Common myeloid progenitor, CD34-positive (primary cell): ENCODE measurements around the gene TSPAN32.

ENCODE experiments used
- CTCF ChIA-PET: fragments of 350-600 bp; sonication (Branson Sonifier 250); formaldehyde crosslinking; loops from one replicate; lab custom pipeline; 2021; ENCODE audit warnings: antibody characterized with exemption; lab: Charles Lee
- POLR2A ChIA-PET: fragments of 350-600 bp; sonication (Branson Sonifier 250); formaldehyde crosslinking; loops from one replicate; lab custom pipeline; 2021; ENCODE audit warnings: antibody characterized with exemption; lab: Charles Lee
- DNase-seq, 3 donors: peaks; one replicate each; pipeline versions ENCODE4 v3.0.0 to v3.0.0-alpha.2; 2013
- H3K27ac ChIP-seq, 2 experiments: 1 replicate in 1 of 2; 2 replicates in 1 of 2; pipeline ENCODE4 v1.7.0; 2013; ENCODE audit warnings: inconsistent platforms in 2 of 2, low read length in 2 of 2, mild to moderate bottlenecking in 2 of 2, low read depth in 1 of 2, moderate library complexity in 1 of 2; ENCODE audit not compliant: severe bottlenecking in 2 of 2, insufficient read depth in 1 of 2, poor library complexity in 1 of 2
- H3K27me3 ChIP-seq, 5 experiments: replicated peaks in 2 of 5; 1 replicate in 3 of 5; 2 replicates in 2 of 5; pipeline versions ENCODE4 v1.6.1 to v1.7.0; 2013; ENCODE audit warnings: low read length in 4 of 5, mild to moderate bottlenecking in 2 of 5, moderate library complexity in 2 of 5, inconsistent platforms in 1 of 5; ENCODE audit not compliant: insufficient read depth in 5 of 5, control insufficient read depth in 4 of 5
- H3K36me3 ChIP-seq, 4 experiments: 1 replicate in 2 of 4; 2 replicates in 2 of 4; pipeline versions ENCODE4 v1.6.1 to v1.7.0; 2013; ENCODE audit warnings: low read length in 3 of 4, control low read depth in 1 of 4, mild to moderate bottlenecking in 1 of 4; ENCODE audit not compliant: control insufficient read depth in 4 of 4, insufficient read depth in 4 of 4
- H3K4me1 ChIP-seq, 4 experiments: 1 replicate in 3 of 4; 2 replicates in 1 of 4; pipeline versions ENCODE4 v1.6.1 to v1.7.1; 2013; ENCODE audit warnings: low read length in 3 of 4, mild to moderate bottlenecking in 3 of 4, control low read depth in 1 of 4, inconsistent platforms in 1 of 4, moderate library complexity in 1 of 4; ENCODE audit not compliant: control insufficient read depth in 4 of 4, insufficient read depth in 4 of 4; ENCODE audit errors: control extremely low read depth in 1 of 4
- H3K4me3 ChIP-seq, 7 experiments: 1 replicate in 4 of 7; 2 replicates in 3 of 7; pipeline versions ENCODE4 v1.5.1 to v1.7.0; 2013; ENCODE audit warnings: mild to moderate bottlenecking in 7 of 7, low read length in 6 of 7, moderate library complexity in 6 of 7, inconsistent platforms in 2 of 7, low read depth in 2 of 7, control low read depth in 1 of 7; ENCODE audit not compliant: insufficient read depth in 4 of 7, control insufficient read depth in 1 of 7; ENCODE audit errors: extremely low read depth in 1 of 7
- H3K9me3 ChIP-seq, 5 experiments: 1 replicate in 4 of 5; 2 replicates in 1 of 5; pipeline versions ENCODE4 v1.6.1 to v1.7.1; 2013; ENCODE audit warnings: low read length in 4 of 5, mild to moderate bottlenecking in 2 of 5, inconsistent platforms in 1 of 5, low read depth in 1 of 5, moderate library complexity in 1 of 5; ENCODE audit not compliant: control insufficient read depth in 4 of 5, insufficient read depth in 2 of 5; ENCODE audit errors: control extremely low read depth in 1 of 5
- WGBS: methylation state at CpG from one replicate; pipeline ENCODE4 v1.1.5; 2013; ENCODE audit not compliant: insufficient coverage; 5-methylcytosine and 5-hydroxymethylcytosine counted together

The TSPAN32 gene

DNA sequence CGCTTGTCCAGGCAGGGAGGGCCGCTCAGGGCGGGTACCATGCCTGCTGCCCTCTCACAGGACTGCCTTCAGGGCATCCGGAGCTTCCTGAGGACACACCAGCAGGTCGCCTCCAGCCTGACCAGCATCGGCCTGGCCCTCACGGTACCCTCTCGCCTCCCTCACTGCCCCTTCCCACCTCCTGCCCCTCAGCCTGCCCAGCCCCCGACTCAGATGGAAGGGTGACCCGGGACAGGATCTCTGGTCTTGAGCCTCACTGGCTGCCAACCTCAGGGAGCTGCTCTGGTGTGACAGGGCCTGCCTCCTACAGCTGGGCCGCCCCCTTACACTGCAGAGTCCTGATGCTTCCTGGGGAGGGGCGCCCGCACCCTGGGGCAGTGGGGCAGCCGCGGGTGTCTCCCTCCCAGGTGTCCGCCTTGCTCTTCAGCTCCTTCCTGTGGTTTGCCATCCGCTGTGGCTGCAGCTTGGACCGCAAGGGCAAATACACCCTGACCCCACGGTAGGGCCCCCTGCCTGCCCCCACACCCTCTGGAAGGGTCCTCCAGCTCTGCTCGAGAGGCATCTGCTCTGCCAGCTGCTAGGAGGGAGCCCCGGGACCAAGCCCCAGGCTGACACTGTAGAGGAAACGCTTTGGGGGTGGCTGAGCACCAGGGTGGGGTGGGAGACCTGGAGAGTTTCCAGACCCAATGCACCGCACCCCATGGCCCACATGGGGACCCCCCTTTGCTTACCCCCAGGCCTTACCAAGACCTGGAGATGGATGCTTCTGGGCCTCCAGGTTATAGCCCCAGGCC, 14.6 kb downstream of the TSPAN32 start:
- no peak for DNase-seq
- Histone ChIP-seq H3K4me3 (no peak overlapping the region), H3K27me3 (peaks cover 0 to 2% (median 0%) of the 10 kb centered on the region in 5 experiments), H3K36me3 (peaks cover 0 to 7% (median 0%) of the 10 kb centered on the region in 4 experiments), H3K4me1 (peaks cover 0 to 25% (median 13%) of the 10 kb centered on the region in 4 experiments), H3K27ac (no peak overlapping the region), H3K9me3 (no peaks in the 10 kb centered on the region)
- ChIA-PET CTCF (interaction anchor here (0.8 to 5.4 kb wide), 4 partner anchors 11 to 121 kb away, joined by 3 to 31 read pairs (median 4); no protein-coding TSS in a partner anchor), POLR2A (interaction anchor here (0.9 kb wide), 1 partner anchor 10 kb away, joined by 5 read pairs; no protein-coding TSS in a partner anchor)
- WGBS = 84% methylated on average over 20 of the region's 23 CpGs

DNA sequence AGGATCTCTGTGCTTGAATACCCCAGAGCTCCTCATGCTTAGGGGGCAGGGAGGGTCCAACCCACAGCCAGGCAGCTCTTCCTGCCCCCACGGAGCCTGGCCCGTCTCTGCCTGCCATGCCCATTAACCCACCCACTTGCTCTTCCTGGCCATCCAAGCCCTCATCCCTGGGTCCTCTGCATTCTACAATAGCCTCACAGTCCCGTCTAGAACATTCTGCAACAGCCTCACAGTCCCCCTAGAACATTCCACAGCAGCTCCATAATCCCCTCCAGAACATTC, 15.1 kb downstream of the TSPAN32 start:
- no peak for DNase-seq
- Histone ChIP-seq H3K27ac (no peak overlapping the region), H3K4me3 (no peak overlapping the region), H3K4me1 (peaks cover 0 to 25% (median 13%) of the 10 kb centered on the region in 4 experiments), H3K36me3 (peaks cover 0 to 7% (median 0%) of the 10 kb centered on the region in 4 experiments), H3K9me3 (no peaks in the 10 kb centered on the region), H3K27me3 (peaks cover 0 to 2% (median 0%) of the 10 kb centered on the region in 5 experiments)
- 100% methylated on average over 1 of the region's 3 CpGs for WGBS
- ChIA-PET CTCF (interaction anchor here (1.2 to 5.4 kb wide), 3 partner anchors 12 to 121 kb away, joined by 3 to 31 read pairs (median 4); no protein-coding TSS in a partner anchor), POLR2A (interaction anchor here (0.9 kb wide), 1 partner anchor 11 kb away, joined by 5 read pairs; no protein-coding TSS in a partner anchor)

DNA sequence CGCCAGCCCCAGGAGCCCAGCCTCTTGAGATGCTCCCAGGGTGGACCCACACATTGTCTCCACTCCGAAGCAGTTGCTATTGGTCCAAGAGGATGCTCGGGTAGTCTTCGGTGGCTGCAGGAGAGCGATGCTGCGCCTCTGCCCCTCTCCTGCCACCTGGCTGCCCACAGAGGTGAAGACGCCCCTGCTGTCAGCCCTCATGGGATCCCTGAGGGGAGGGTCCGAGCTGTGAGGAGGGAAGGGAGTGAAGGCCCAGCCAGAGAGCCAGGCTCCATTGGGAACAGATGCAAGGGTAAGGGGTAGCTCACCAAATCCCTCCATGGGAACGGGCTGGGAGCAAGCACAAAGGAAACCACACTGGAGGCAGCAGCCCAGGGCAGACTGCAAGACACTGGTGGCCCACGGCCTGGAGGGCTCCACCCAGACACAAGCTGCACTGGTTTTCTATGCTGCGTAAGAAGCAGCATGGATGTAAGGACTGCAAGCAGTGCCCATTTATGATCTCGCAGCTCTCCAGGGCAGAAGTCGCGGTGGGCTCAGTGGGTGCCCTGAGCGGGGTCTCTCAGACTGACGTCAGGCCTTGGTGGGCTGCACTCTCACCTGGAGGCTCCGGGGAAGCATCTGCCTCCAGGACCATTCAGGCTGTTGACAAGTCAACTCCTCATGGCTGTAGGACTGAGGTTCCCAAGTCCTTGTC, 15.7 kb downstream of the TSPAN32 start:
- Histone ChIP-seq H3K27me3 (peaks cover 0 to 2% (median 0%) of the 10 kb centered on the region in 5 experiments), H3K4me3 (no peak overlapping the region), H3K9me3 (peaks cover 0 to 1% (median 0%) of the 10 kb centered on the region in 5 experiments), H3K36me3 (peaks cover 0 to 7% (median 0%) of the 10 kb centered on the region in 4 experiments), H3K27ac (no peak overlapping the region), H3K4me1 (peaks cover 0 to 25% (median 13%) of the 10 kb centered on the region in 4 experiments)
- DNase-seq = no peak
- 96% methylated on average over 16 of the region's 17 CpGs for WGBS
- POLR2A ChIA-PET = no interaction called here
- CTCF ChIA-PET = interaction anchor here (0.6 to 5.4 kb wide), 4 partner anchors 12 to 118 kb away, joined by 3 to 31 read pairs (median 4); no protein-coding TSS in a partner anchor

DNA sequence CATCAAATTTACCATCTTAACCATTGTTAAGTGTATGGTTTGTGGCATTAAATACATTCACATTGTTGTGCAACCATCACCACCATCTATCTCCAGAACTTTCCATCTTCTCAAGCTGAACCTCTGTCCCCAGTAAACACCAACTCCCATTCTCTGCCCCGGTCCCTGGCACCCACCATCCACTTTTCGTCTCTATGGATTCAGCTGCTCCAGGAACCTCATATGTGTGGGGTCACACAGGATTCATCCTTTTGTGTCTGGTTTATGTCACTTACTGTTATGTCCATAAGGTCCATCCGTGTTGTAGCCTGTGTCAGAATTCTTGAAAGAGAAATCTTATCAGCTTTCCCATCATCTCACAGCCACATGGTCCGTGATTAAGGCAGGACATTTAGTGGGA, 16.3 kb downstream of the TSPAN32 start:
- DNase-seq = no peak
- Histone ChIP-seq H3K27me3 (peaks cover 0 to 2% (median 0%) of the 10 kb centered on the region in 5 experiments), H3K36me3 (peaks cover 0 to 7% (median 0%) of the 10 kb centered on the region in 4 experiments), H3K4me3 (no peak overlapping the region), H3K27ac (no peak overlapping the region), H3K4me1 (peaks cover 0 to 25% (median 13%) of the 10 kb centered on the region in 4 experiments), H3K9me3 (peaks cover 0 to 2% (median 0%) of the 10 kb centered on the region in 5 experiments)
- 100% methylated on average over 4 of the region's 4 CpGs for WGBS
- CTCF ChIA-PET = interaction anchor here (0.6 to 5.4 kb wide), 3 partner anchors 13 to 119 kb away, joined by 3 to 31 read pairs (median 3); no protein-coding TSS in a partner anchor
- POLR2A ChIA-PET = no interaction called here

DNA sequence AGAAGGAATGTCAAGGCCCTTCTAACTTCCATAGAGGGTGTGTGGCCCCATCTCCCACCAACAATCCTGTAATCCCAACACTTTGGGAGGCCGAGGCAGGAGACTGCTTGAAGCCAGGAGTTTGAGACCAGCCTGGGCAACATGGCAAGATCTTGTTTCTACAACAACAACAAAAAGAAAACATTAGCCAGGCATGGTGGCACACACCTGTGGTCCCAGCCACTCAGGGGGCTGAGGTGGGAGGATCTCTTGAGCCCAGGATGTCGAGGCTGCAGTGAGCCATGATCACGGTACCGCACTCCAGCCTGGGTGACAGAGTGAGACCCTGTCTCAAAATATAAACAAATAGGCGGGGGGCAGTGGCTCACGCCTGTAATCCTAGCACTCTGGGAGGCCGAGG, 16.9 kb downstream of the TSPAN32 start:
- peaks cover 0 to 2% (median 0%) of the 10 kb centered on the region in 5 experiments for H3K27me3 ChIP-seq
- peaks cover 0 to 2% (median 0%) of the 10 kb centered on the region in 5 experiments for H3K9me3 ChIP-seq
- peaks cover 0 to 7% (median 0%) of the 10 kb centered on the region in 4 experiments for H3K36me3 ChIP-seq
- H3K4me1 ChIP-seq = peaks cover 0 to 22% (median 13%) of the 10 kb centered on the region in 4 experiments
- H3K27ac ChIP-seq = no peak overlapping the region
- DNase-seq = no peak
- 92% methylated on average over 5 of the region's 7 CpGs for WGBS
- no peak overlapping the region for H3K4me3 ChIP-seq
- ChIA-PET CTCF (interaction anchor here (0.7 to 5.4 kb wide), 3 partner anchors 13 to 119 kb away, joined by 3 to 31 read pairs (median 3); partner anchors contain the start of gene TSSC4), POLR2A (no interaction called here)

DNA sequence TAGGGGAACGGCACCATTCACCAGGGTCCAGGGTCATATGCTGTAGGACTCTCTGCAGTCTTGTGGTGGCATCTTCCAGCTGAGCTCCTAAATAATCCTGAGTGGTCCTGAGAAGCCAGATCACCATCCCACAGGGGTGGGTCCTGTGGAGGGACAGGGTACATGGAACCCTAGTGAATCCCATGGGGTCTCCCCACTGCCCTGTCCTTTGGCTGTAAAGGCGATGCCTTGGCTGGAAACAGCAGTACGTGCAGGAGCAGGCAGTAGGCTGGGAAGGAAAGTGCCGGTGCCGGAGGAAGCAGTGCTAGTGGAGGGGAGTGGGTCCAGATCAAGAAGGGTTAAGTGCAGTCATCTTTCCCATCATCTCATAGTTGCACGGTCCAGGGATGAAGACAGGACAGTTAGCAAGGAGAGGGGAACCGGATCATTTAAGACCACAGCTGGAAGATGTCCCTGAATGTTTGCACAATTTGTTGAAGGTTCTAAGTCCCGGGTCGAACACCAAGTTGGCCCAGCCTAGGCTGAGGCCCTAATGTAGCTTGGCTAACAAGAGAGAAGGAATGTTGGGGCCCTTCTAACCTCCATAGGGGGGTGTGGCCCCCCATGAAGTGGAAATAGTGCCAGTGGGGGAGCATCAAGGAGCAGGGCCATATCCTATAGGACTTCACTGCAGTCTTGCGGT, 18.1 kb downstream of the TSPAN32 start:
- ChIA-PET POLR2A (no interaction called here), CTCF (interaction anchor here (1.1 to 5.4 kb wide), 4 partner anchors 8 to 100 kb away, joined by 3 to 31 read pairs (median 6); no protein-coding TSS in a partner anchor)
- peaks cover 0 to 3% (median 2%) of the 10 kb centered on the region in 5 experiments for H3K27me3 ChIP-seq
- DNase-seq = no peak
- H3K4me3 ChIP-seq = no peak overlapping the region
- WGBS = 91% methylated on average over 10 of the region's 10 CpGs
- H3K9me3 ChIP-seq = peaks cover 0 to 5% (median 0%) of the 10 kb centered on the region in 5 experiments
- no peak overlapping the region for H3K27ac ChIP-seq
- H3K36me3 ChIP-seq = peaks cover 0 to 7% (median 0%) of the 10 kb centered on the region in 4 experiments
- peaks cover 0 to 13% (median 4%) of the 10 kb centered on the region in 4 experiments for H3K4me1 ChIP-seq
